Measurements from ENCODE around the gene MRGPRE.

The MRGPRE gene

GRCh38 chr11:3224401-3225057, 7.7 kb downstream of the MRGPRE start:
- H3K27ac ChIP-seq = no peak overlapping the region
- no peaks in the 10 kb centered on the region for H3K4me1 ChIP-seq
- no peaks in the 10 kb centered on the region for H3K36me3 ChIP-seq (ENCODE audit: control insufficient read depth, insufficient read depth, low read length)
- no peaks in the 10 kb centered on the region for H3K79me2 ChIP-seq
- no peaks in the 10 kb centered on the region for H3K9me3 ChIP-seq (ENCODE audit: control insufficient read depth, low read length)
- no peak overlapping the region for H2AFZ ChIP-seq
- no peak for TF ChIP-seq CTCF (IDR thresholded peaks at IDR 0.05)
- H3K4me2 ChIP-seq (ENCODE audit: low read length) = no peak overlapping the region
- no peak overlapping the region for H3K9ac ChIP-seq
- H3K27me3 ChIP-seq (ENCODE audit: control insufficient read depth, insufficient read depth, low read length) = no peaks in the 10 kb centered on the region
- no peak overlapping the region for H3K4me3 ChIP-seq (ENCODE audit: low read depth, low read length)

DNA sequence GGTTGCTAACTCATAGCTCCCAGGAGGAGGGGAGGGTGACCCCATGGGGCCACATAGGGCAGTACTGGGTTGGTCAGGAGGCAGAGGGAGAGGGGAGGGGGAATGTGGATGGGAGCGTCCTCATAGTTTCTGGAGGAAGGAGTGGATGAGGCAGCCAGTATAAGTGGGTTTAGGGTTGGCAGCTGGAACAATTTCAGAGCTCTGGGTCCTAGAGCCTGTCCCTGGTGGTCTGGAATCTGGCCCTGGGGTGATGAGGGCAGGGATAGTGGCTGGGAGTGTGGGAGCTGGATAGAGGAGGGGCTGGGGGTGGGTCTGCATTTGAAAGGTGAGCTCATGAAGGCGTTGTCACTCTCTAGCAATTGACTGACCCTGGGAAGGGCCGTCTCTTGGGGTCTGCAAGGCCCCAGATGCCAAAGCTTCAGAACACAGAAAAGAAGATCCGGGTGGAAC, 8.3 kb downstream of the MRGPRE start:
- Histone ChIP-seq H3K4me3 (ENCODE audit: low read depth, low read length) (no peak overlapping the region), H3K9ac (no peak overlapping the region), H3K4me2 (ENCODE audit: low read length) (no peak overlapping the region), H3K4me1 (no peaks in the 10 kb centered on the region), H3K27ac (no peak overlapping the region), H3K9me3 (ENCODE audit: control insufficient read depth, low read length) (no peaks in the 10 kb centered on the region), H3K36me3 (ENCODE audit: control insufficient read depth, insufficient read depth, low read length) (no peaks in the 10 kb centered on the region), H2AFZ (no peak overlapping the region), H3K79me2 (no peaks in the 10 kb centered on the region), H3K27me3 (ENCODE audit: control insufficient read depth, insufficient read depth, low read length) (no peaks in the 10 kb centered on the region)
- no peak for TF ChIP-seq CTCF (IDR thresholded peaks at IDR 0.05)

DNA sequence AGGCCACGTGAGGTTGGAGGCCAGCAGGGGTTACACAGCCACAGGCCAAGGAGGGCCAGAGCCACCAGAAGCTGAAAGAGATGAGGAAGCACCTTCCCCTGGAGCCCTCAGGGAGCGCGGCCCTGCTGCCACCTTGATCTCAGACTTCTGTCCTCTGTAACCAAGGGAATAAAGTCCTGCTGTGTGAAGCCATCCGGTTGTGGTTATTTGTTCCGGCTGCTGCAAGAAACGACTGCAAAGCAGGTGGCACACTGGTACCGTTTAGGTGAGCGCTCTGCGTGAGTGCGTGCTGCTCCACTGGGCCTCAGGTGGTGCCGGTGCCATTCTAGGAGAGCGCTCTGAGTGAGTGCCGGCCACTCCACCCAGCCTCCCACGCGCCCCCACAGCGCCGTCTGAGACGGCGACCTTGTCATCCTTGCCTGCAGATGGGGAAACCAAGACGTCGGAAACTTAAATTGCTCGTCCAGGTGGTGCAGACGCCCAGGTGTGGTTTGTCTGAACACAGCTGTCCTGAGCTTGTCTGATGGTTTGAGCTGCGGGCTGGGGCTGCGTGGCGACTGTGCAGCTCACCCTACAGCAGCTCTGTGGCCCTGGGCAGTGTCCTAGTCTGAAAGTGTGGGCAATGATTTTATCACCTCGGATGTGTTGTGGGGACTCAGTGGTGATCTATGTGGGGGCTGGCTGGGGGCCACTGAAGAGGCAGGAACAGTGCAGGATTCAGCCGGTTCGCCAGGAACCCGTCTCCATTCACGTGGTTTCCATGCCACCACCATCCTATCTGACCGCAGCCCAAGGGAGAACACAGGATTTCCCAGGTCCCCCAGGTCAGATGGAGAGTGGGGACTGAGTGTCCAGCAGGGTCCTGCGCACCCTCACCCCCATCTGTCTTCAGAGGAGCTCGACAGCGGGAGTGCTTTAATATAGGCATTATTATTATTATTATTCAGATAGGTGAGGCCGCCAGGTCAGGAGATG, 9.0 kb downstream of the MRGPRE start:
- H3K27ac ChIP-seq = no peak overlapping the region
- no peaks in the 10 kb centered on the region for H3K4me1 ChIP-seq
- no peak for TF ChIP-seq CTCF (IDR thresholded peaks at IDR 0.05)
- H3K4me2 ChIP-seq (ENCODE audit: low read length) = no peak overlapping the region
- H3K9me3 ChIP-seq (ENCODE audit: control insufficient read depth, low read length) = no peaks in the 10 kb centered on the region
- H3K4me3 ChIP-seq (ENCODE audit: low read depth, low read length) = no peak overlapping the region
- H3K36me3 ChIP-seq (ENCODE audit: control insufficient read depth, insufficient read depth, low read length) = no peaks in the 10 kb centered on the region
- H3K27me3 ChIP-seq (ENCODE audit: control insufficient read depth, insufficient read depth, low read length) = no peaks in the 10 kb centered on the region
- no peak overlapping the region for H3K9ac ChIP-seq
- no peak overlapping the region for H2AFZ ChIP-seq
- H3K79me2 ChIP-seq = no peaks in the 10 kb centered on the region

DNA sequence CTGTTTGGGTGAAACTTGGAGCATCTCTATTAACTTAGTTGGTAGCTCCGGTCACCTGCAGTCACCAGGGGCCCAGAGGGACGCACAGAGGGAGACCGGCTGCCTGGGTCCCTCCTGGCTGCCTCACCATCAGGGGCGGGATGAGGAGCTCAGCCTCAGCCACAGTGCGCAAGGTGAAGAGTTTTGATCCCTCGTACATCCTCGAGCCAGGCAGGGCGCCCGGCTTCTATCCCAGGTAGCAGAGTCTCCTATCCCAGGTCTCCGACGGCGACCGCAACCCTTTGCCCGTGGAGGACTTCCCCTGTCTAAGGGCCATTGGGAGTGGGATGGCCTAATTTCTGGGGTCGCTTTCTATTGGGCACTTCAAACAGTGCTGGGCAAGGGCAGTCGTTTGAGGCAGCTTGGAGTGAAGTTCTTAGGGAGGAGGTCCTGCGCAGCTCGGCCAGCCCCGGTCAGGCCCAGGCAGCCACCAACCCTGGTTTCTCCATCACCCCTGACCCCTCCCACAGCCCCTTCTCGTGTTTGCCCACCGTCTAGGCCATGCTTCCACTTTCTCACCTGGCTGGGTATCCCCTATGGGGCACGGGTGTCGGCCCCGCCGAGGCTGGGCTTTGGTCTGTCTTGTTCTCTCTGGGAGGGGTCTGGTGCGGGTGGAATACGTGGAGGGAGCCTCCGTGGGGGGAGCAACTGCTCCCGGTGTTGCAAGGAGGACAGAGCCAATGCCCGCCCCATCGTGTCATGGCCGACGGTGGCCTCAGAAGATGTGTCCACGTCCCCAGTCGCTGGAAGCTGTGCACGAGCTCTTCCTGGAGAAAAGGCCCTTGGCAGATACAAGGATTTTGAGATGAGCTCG, 10.0 kb downstream of the MRGPRE start:
- H3K27me3 ChIP-seq (ENCODE audit: control insufficient read depth, insufficient read depth, low read length) = no peaks in the 10 kb centered on the region
- H3K9ac ChIP-seq = no peak overlapping the region
- no peaks in the 10 kb centered on the region for H3K79me2 ChIP-seq
- no peak overlapping the region for H3K27ac ChIP-seq
- no peak overlapping the region for H3K4me3 ChIP-seq (ENCODE audit: low read depth, low read length)
- H2AFZ ChIP-seq = no peak overlapping the region
- no peaks in the 10 kb centered on the region for H3K9me3 ChIP-seq (ENCODE audit: control insufficient read depth, low read length)
- H3K4me1 ChIP-seq = no peaks in the 10 kb centered on the region
- H3K36me3 ChIP-seq (ENCODE audit: control insufficient read depth, insufficient read depth, low read length) = no peaks in the 10 kb centered on the region
- no peak overlapping the region for H3K4me2 ChIP-seq (ENCODE audit: low read length)
- TF ChIP-seq CTCF (IDR thresholded peaks at IDR 0.05) = no peak

Data from parathyroid adenoma (tissue), 2 donors.